ENCODE results near the gene GABBR2.

Gene GABBR2

DNA sequence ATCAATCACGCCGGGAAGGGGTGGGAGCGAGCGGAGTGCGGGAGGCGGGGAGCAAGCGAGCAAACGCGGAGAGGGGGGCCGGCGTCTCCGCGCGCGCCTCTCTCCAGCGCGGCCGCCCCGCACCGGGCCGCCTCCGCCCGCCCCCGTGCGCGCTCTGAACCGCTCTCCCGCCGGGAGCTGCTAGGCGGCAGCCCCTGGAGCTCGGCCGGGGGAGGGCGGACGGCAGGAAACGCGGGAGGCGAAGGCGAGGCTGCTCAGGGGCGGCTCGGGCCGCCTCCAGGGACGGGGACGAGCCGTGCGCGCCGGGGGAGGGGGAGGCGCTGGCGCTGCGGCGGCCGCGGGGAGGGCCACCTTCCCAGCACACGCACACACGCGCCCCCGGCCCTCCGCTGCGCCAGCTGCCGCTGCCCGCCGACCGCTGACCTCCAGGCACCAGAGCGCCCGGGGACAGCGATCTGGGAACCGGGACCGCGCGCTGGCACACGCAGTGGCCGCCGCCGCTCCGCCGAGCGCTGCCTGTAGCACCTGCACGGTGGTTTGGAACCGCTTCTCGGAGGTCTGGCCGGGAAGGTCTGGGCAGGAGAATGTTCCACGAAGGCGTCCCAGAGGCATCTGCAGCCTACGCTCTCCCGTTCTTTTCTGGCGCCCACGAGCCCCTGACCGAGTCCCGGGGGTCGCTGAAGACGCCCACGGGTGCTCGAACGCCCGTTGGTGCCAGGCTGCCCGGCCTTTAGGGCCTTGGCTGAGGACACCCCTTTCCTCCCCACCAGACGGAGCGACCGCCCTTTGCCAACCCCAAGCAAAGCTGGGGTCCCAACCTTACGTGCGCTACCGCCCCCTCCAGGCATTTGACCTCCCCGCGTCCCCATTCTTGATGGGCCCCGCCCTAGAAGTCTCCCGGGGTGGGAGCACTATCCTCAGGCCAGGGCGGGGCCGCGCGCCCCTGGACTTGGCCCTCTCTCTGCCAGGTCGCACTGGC is at the start of gene GABBR2:
GABBR2 (minus strand) TSS at position 3 of the 979 bp plus-strand sequence. CDS start 198 bp downstream, outside the sequence.
- TF ChIP-seq CTCF (IDR thresholded peaks at IDR 0.05; ENCODE audit: low read depth, low read length, missing control alignments): no peak
- no peak for DNase-seq
- in situ Hi-C loops (cut with HindIII; ENCODE audit: low pct_ligation_motif_present, low sequenced_read_pairs): no loop called here
- peaks cover 42% of the 10 kb centered on the region for H3K27me3 ChIP-seq (replicated peaks)
- H3K27ac ChIP-seq: no peak within 1 kb of the TSS
- peak within 1 kb of the TSS; percentile 3 for H3K4me3 ChIP-seq (ENCODE audit: low read depth, low read length)
- H3K36me3 ChIP-seq (replicated peaks): no peaks in the 10 kb centered on the region

GRCh38 chr9:98755006-98755618 is 46.4 kb upstream of the GABBR2 start:
- TF ChIP-seq CTCF (IDR thresholded peaks at IDR 0.05; ENCODE audit: low read depth, low read length, missing control alignments): no peak
- Histone ChIP-seq H3K27ac (no peak overlapping the region), H3K36me3 (replicated peaks) (no peaks in the 10 kb centered on the region), H3K4me3 (ENCODE audit: low read depth, low read length) (no peak overlapping the region), H3K27me3 (replicated peaks) (no peaks in the 10 kb centered on the region)
- in situ Hi-C loops (cut with HindIII; ENCODE audit: low pct_ligation_motif_present, low sequenced_read_pairs): no loop called here
- no peak for DNase-seq

GRCh38 chr9:98751210-98751609 is 42.5 kb upstream of the GABBR2 start:
- no peak for TF ChIP-seq CTCF (IDR thresholded peaks at IDR 0.05; ENCODE audit: low read depth, low read length, missing control alignments)
- DNase-seq: no peak
- Histone ChIP-seq H3K27me3 (replicated peaks) (no peaks in the 10 kb centered on the region), H3K27ac (no peak overlapping the region), H3K36me3 (replicated peaks) (no peaks in the 10 kb centered on the region), H3K4me3 (ENCODE audit: low read depth, low read length) (no peak overlapping the region)
- in situ Hi-C loops (cut with HindIII; ENCODE audit: low pct_ligation_motif_present, low sequenced_read_pairs): no loop called here

- Histone ChIP-seq H3K27ac (no peak overlapping the region), H3K4me3 (ENCODE audit: low read depth, low read length) (no peak overlapping the region), H3K27me3 (replicated peaks) (no peaks in the 10 kb centered on the region), H3K36me3 (replicated peaks) (no peaks in the 10 kb centered on the region)
- in situ Hi-C loops (cut with HindIII; ENCODE audit: low pct_ligation_motif_present, low sequenced_read_pairs): no loop called here
- no peak for DNase-seq
- no peak for TF ChIP-seq CTCF (IDR thresholded peaks at IDR 0.05; ENCODE audit: low read depth, low read length, missing control alignments)
These were observed 41.8 kb upstream of the GABBR2 start for GRCh38 chr9:98750364-98751060.

DNA sequence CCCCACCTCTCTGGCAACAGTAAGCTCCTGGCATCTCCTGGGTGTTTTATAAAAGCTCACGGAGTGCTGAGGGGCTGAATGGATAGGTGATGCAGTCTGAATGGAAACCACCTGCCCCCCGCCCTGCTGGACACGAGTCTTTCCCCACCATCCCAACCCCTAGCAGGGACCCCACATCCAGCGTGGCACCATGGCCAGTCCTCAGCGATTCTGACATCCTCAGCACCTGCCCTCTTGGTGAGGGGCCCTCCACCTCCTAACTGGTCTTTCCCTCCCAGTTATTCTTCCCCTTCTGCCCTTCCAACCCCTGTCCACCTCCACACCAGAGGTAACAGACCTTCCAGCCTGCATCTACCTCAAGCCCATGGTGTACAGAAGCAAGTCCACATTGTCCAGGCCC is 38.7 kb upstream of the GABBR2 start:
- in situ Hi-C loops (cut with HindIII; ENCODE audit: low pct_ligation_motif_present, low sequenced_read_pairs): no loop called here

More for the DNA sequence above, 38.7 kb upstream of the GABBR2 start:
- Histone ChIP-seq H3K4me3 (ENCODE audit: low read depth, low read length) (no peak overlapping the region), H3K36me3 (replicated peaks) (no peaks in the 10 kb centered on the region), H3K27me3 (replicated peaks) (no peaks in the 10 kb centered on the region), H3K27ac (no peak overlapping the region)
- TF ChIP-seq CTCF (IDR thresholded peaks at IDR 0.05; ENCODE audit: low read depth, low read length, missing control alignments): no peak
- no peak for DNase-seq

All from brain microvascular endothelial cell (primary cell).